ENCODE measurements around the gene GLB1L2.

Gene GLB1L2

GRCh38 chr11:134361661-134362060, 29.9 kb downstream of the GLB1L2 start:
- TF ChIP-seq GABPA (IDR thresholded peaks at IDR 0.05; ENCODE audit: low read depth), result no peak
- no peak for TF ChIP-seq POLR2AphosphoS5 (IDR thresholded peaks at IDR 0.05; ENCODE audit: low read depth)
- H3K27ac ChIP-seq (replicated peaks), result no peak overlapping the region
- H3K27me3 ChIP-seq (ENCODE audit: insufficient read depth, poor library complexity, severe bottlenecking), result peaks cover 3% of the 10 kb centered on the region
- no peak for DNase-seq (ENCODE audit: low read depth in 1 of 2, low spot score in 1 of 2)
- H3K4me3 ChIP-seq (replicated peaks; ENCODE audit: insufficient read depth, low read length), result no peak overlapping the region

GRCh38 chr11:134362192-134362901, 30.6 kb downstream of the GLB1L2 start:
- H3K27me3 ChIP-seq (ENCODE audit: insufficient read depth, poor library complexity, severe bottlenecking), result peaks cover 3% of the 10 kb centered on the region
- no peak for DNase-seq (ENCODE audit: low read depth in 1 of 2, low spot score in 1 of 2)
- no peak overlapping the region for H3K4me3 ChIP-seq (replicated peaks; ENCODE audit: insufficient read depth, low read length)
- TF ChIP-seq GABPA (IDR thresholded peaks at IDR 0.05; ENCODE audit: low read depth) (no peak), CTCF (IDR thresholded peaks at IDR 0.05; ENCODE audit: insufficient read depth, low read length) (no peak), SPI1 (IDR thresholded peaks at IDR 0.05; ENCODE audit: borderline replicate concordance, low read depth) (no peak), POLR2AphosphoS5 (IDR thresholded peaks at IDR 0.05; ENCODE audit: low read depth) (no peak), REST (IDR thresholded peaks at IDR 0.05; ENCODE audit: insufficient replicate concordance, low read depth) (no peak)
- H3K27ac ChIP-seq (replicated peaks), result no peak overlapping the region

- Histone ChIP-seq H3K4me3 (replicated peaks; ENCODE audit: insufficient read depth, low read length) (no peak overlapping the region), H3K27ac (replicated peaks) (no peak overlapping the region), H3K27me3 (ENCODE audit: insufficient read depth, poor library complexity, severe bottlenecking) (peaks cover 3% of the 10 kb centered on the region)
- no peak for DNase-seq (ENCODE audit: low read depth in 1 of 2, low spot score in 1 of 2)
- TF ChIP-seq GABPA (IDR thresholded peaks at IDR 0.05; ENCODE audit: low read depth) (no peak), POLR2AphosphoS5 (IDR thresholded peaks at IDR 0.05; ENCODE audit: low read depth) (no peak), REST (IDR thresholded peaks at IDR 0.05; ENCODE audit: insufficient replicate concordance, low read depth) (no peak), SPI1 (IDR thresholded peaks at IDR 0.05; ENCODE audit: borderline replicate concordance, low read depth) (no peak), CTCF (IDR thresholded peaks at IDR 0.05; ENCODE audit: insufficient read depth, low read length) (no peak)
Observed at GRCh38 chr11:134363161-134363560, 31.4 kb downstream of the GLB1L2 start.

- H3K27me3 ChIP-seq (ENCODE audit: insufficient read depth, poor library complexity, severe bottlenecking), result peaks cover 3% of the 10 kb centered on the region
- TF ChIP-seq REST (IDR thresholded peaks at IDR 0.05; ENCODE audit: insufficient replicate concordance, low read depth) (no peak), SPI1 (IDR thresholded peaks at IDR 0.05; ENCODE audit: borderline replicate concordance, low read depth) (no peak), GABPA (IDR thresholded peaks at IDR 0.05; ENCODE audit: low read depth) (no peak), CTCF (IDR thresholded peaks at IDR 0.05; ENCODE audit: insufficient read depth, low read length) (no peak), POLR2AphosphoS5 (IDR thresholded peaks at IDR 0.05; ENCODE audit: low read depth) (no peak)
- no peak overlapping the region for H3K27ac ChIP-seq (replicated peaks)
- no peak overlapping the region for H3K4me3 ChIP-seq (replicated peaks; ENCODE audit: insufficient read depth, low read length)
- DNase-seq (ENCODE audit: low read depth in 1 of 2, low spot score in 1 of 2), result no peak
Observed at GRCh38 chr11:134363592-134363991, 31.8 kb downstream of the GLB1L2 start.
